HT-29 (cell line): ENCODE results near the gene TCOF1. TPM values are rescaled to one million over a fixed set of nuclear protein-coding genes. Genes with fewer than 3 reads are reported as not detected.

Source experiments
- total RNA-seq: library from RNA; depleted of rRNA; stranded (reverse); fragments of >200 nt; shearing (Covaris generic); gene quantifications from 2 replicates; pipeline ENCODE4 v1.2.3, GENCODE V29; 2014; rRNA removed

TCOF1 gene
- total RNA-seq, 1 experiment from 2014 or later, result 85.7 TPM

Other genes starting within 250 kb of the TCOF1 start
- gene PDGFRB, start 201.9 kb upstream of the TCOF1 start, total RNA-seq, result 1.1 TPM in 1 of 2 replicates, not detected in the other
- gene CDX1, start 190.9 kb upstream of the TCOF1 start, total RNA-seq, result 3.9 and 6.6 TPM in 2 replicates
- 0.66 and 0.76 TPM in 2 replicates for gene SLC6A7, start 167.6 kb upstream of the TCOF1 start, total RNA-seq
- gene CAMK2A, start 67.9 kb upstream of the TCOF1 start, total RNA-seq, result not detected in 2 replicates
- not detected in 2 replicates for gene ARSI, start 54.8 kb upstream of the TCOF1 start, total RNA-seq
- 9.8 and 12.7 TPM in 2 replicates for gene CD74, start 55.2 kb downstream of the TCOF1 start, total RNA-seq
- gene RPS14, start 92.0 kb downstream of the TCOF1 start, total RNA-seq, result 1,946 and 1,965 TPM in 2 replicates
- gene NDST1, start 150.4 kb downstream of the TCOF1 start, total RNA-seq, result 6.9 and 11.0 TPM in 2 replicates